WTC11 (cell line): ENCODE data around the gene PTPRN2.

Experiments used
- CBFB ChIP-seq: sonication (generic); formaldehyde crosslinking; IDR thresholded peaks from 2 replicates; pipeline ENCODE4 v1.8.1; 2022; ENCODE audit warnings: mild to moderate bottlenecking, low read depth, missing genetic modification reagents
- ELF4 ChIP-seq: sonication (generic); formaldehyde crosslinking; IDR thresholded peaks from 2 replicates; pipeline ENCODE4 v1.8.1; 2022; ENCODE audit warnings: low read depth, mild to moderate bottlenecking, moderate library complexity, missing genetic modification reagents
- JUN ChIP-seq: sonication (generic); formaldehyde crosslinking; IDR thresholded peaks from 2 replicates; pipeline ENCODE4 v1.8.0; 2023; ENCODE audit warnings: mild to moderate bottlenecking, missing genetic modification reagents
- KAT7 ChIP-seq: sonication (generic); formaldehyde crosslinking; IDR thresholded peaks from 2 replicates; pipeline ENCODE4 v1.8.1; 2023; ENCODE audit warnings: missing genetic modification reagents, mild to moderate bottlenecking, borderline replicate concordance
- SP1 ChIP-seq: sonication (generic); formaldehyde crosslinking; conservative IDR thresholded peaks from 2 replicates; pipeline ENCODE4 v1.8.1; 2022; ENCODE audit warnings: missing genetic modification reagents
- ZNF138 ChIP-seq: sonication (generic); formaldehyde crosslinking; conservative IDR thresholded peaks from 2 replicates; pipeline ENCODE4 v1.8.1; 2022; ENCODE audit warnings: mild to moderate bottlenecking, moderate library complexity, missing genetic modification reagents
- TF ChIP-seq, protein P1 (sequence below): sonication (generic); formaldehyde crosslinking; IDR thresholded peaks from 2 replicates; pipeline ENCODE4 v1.8.1; 2022; ENCODE audit warnings: mild to moderate bottlenecking, moderate library complexity, missing genetic modification reagents
- TF ChIP-seq, protein P2 (sequence below): fragments of 200-600 bp; IDR thresholded peaks from 2 replicates; pipeline ENCODE4 v1.8.0; 2022; ENCODE audit warnings: antibody characterized with exemption

GRCh38 chr7:158402471-158402870, 185.2 kb downstream of the PTPRN2 start:
- TF ChIP-seq, protein P1, sequence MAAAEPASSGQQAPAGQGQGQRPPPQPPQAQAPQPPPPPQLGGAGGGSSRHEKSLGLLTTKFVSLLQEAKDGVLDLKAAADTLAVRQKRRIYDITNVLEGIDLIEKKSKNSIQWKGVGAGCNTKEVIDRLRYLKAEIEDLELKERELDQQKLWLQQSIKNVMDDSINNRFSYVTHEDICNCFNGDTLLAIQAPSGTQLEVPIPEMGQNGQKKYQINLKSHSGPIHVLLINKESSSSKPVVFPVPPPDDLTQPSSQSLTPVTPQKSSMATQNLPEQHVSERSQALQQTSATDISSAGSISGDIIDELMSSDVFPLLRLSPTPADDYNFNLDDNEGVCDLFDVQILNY (CRISPR knock-in tag): no peak
- TF ChIP-seq, protein P2, sequence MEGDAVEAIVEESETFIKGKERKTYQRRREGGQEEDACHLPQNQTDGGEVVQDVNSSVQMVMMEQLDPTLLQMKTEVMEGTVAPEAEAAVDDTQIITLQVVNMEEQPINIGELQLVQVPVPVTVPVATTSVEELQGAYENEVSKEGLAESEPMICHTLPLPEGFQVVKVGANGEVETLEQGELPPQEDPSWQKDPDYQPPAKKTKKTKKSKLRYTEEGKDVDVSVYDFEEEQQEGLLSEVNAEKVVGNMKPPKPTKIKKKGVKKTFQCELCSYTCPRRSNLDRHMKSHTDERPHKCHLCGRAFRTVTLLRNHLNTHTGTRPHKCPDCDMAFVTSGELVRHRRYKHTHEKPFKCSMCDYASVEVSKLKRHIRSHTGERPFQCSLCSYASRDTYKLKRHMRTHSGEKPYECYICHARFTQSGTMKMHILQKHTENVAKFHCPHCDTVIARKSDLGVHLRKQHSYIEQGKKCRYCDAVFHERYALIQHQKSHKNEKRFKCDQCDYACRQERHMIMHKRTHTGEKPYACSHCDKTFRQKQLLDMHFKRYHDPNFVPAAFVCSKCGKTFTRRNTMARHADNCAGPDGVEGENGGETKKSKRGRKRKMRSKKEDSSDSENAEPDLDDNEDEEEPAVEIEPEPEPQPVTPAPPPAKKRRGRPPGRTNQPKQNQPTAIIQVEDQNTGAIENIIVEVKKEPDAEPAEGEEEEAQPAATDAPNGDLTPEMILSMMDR: no peak
- TF ChIP-seq KAT7 (CRISPR knock-in tag): no peak
- TF ChIP-seq ELF4 (CRISPR knock-in tag): no peak
- TF ChIP-seq CBFB (CRISPR knock-in tag): no peak
- no peak for TF ChIP-seq ZNF138 (CRISPR knock-in tag)
- no peak for TF ChIP-seq SP1
- no peak for TF ChIP-seq JUN (CRISPR knock-in tag)
